CD4-positive, alpha-beta T cell treated with Interleukin-4 for 1 hour (primary cell): Measurements from ENCODE around the gene SIN3B.

Source experiments
- DNase-seq, 2 donors: peaks; one replicate each; pipeline ENCODE4 v3.0.0-alpha.2; 2020 to 2022

The SIN3B gene

GRCh38 chr19:16829822-16830289 lies 658 bp downstream of the SIN3B start:
- no peak for DNase-seq

- no peak for DNase-seq
These were observed 1.5 kb downstream of the SIN3B start for GRCh38 chr19:16830679-16831078.

- DNase-seq = no peak
These were observed 2.3 kb downstream of the SIN3B start for GRCh38 chr19:16831531-16831930.

- DNase-seq = no peak
These were observed 5.5 kb downstream of the SIN3B start for GRCh38 chr19:16834747-16835146.

GRCh38 chr19:16836115-16837034 lies 7.2 kb downstream of the SIN3B start:
- DNase-seq = peak; percentile 4 to 71

- no peak for DNase-seq
These were observed 7.8 kb downstream of the SIN3B start for GRCh38 chr19:16837035-16837362.

GRCh38 chr19:16841391-16841926 lies 12.3 kb downstream of the SIN3B start:
- DNase-seq = no peak

GRCh38 chr19:16846901-16847300 lies 17.7 kb downstream of the SIN3B start:
- DNase-seq = no peak

GRCh38 chr19:16847430-16847829 lies 18.2 kb downstream of the SIN3B start:
- DNase-seq = no peak

- DNase-seq = no peak
These were observed 20.0 kb downstream of the SIN3B start for GRCh38 chr19:16849168-16849567.

- no peak for DNase-seq
These were observed 20.9 kb downstream of the SIN3B start for GRCh38 chr19:16850133-16850532.

- DNase-seq = no peak
These were observed 22.0 kb downstream of the SIN3B start for GRCh38 chr19:16851031-16851712.

GRCh38 chr19:16853066-16853465 lies 23.9 kb downstream of the SIN3B start:
- DNase-seq = no peak

GRCh38 chr19:16856091-16856490 lies 26.9 kb downstream of the SIN3B start:
- DNase-seq = no peak

GRCh38 chr19:16859626-16860025 lies 30.4 kb downstream of the SIN3B start:
- no peak for DNase-seq

GRCh38 chr19:16860118-16860517 lies 30.9 kb downstream of the SIN3B start:
- no peak for DNase-seq

GRCh38 chr19:16861011-16861410 lies 31.8 kb downstream of the SIN3B start:
- no peak for DNase-seq

GRCh38 chr19:16861834-16862233 lies 32.6 kb downstream of the SIN3B start:
- no peak for DNase-seq

GRCh38 chr19:16862826-16863415 lies 33.7 kb downstream of the SIN3B start:
- DNase-seq = no peak

- DNase-seq = no peak
These were observed 38.0 kb downstream of the SIN3B start for GRCh38 chr19:16867211-16867610.

- DNase-seq = no peak
These were observed 39.4 kb downstream of the SIN3B start for GRCh38 chr19:16868423-16869130.

- no peak for DNase-seq
These were observed 40.3 kb downstream of the SIN3B start for GRCh38 chr19:16869331-16869972.
